ENCODE data around the gene DACH1.

The DACH1 gene

GRCh38 chr13:71695662-71696061 lies 171.3 kb downstream of the DACH1 start:
- no peak for DNase-seq

GRCh38 chr13:71685072-71685471 lies 181.9 kb downstream of the DACH1 start:
- no peak for DNase-seq

- DNase-seq: no peak
Measured at GRCh38 chr13:71681901-71682613, 184.9 kb downstream of the DACH1 start.

GRCh38 chr13:71677124-71677523 lies 189.9 kb downstream of the DACH1 start:
- DNase-seq: no peak

- DNase-seq: no peak
Measured at GRCh38 chr13:71672512-71672911, 194.5 kb downstream of the DACH1 start.

GRCh38 chr13:71663431-71663830 lies 203.6 kb downstream of the DACH1 start:
- no peak for DNase-seq

- DNase-seq: no peak
Measured at GRCh38 chr13:71661921-71662320, 205.1 kb downstream of the DACH1 start.

GRCh38 chr13:71659404-71659803 lies 207.6 kb downstream of the DACH1 start:
- DNase-seq: no peak

GRCh38 chr13:71645467-71645866 lies 221.5 kb downstream of the DACH1 start:
- DNase-seq: no peak

GRCh38 chr13:71644579-71644978 lies 222.4 kb downstream of the DACH1 start:
- DNase-seq: no peak

GRCh38 chr13:71643448-71643860 lies 223.6 kb downstream of the DACH1 start:
- no peak for DNase-seq

GRCh38 chr13:71638751-71639150 lies 228.3 kb downstream of the DACH1 start:
- no peak for DNase-seq

- no peak for DNase-seq
Measured at GRCh38 chr13:71634602-71635443, 232.2 kb downstream of the DACH1 start.

GRCh38 chr13:71634182-71634581 lies 232.8 kb downstream of the DACH1 start:
- no peak for DNase-seq

GRCh38 chr13:71632721-71633120 lies 234.3 kb downstream of the DACH1 start:
- no peak for DNase-seq

- no peak for DNase-seq
Measured at GRCh38 chr13:71632206-71632605, 234.8 kb downstream of the DACH1 start.

- DNase-seq: no peak
Measured at GRCh38 chr13:71629167-71629566, 237.8 kb downstream of the DACH1 start.

- no peak for DNase-seq
Measured at GRCh38 chr13:71626421-71627117, 240.4 kb downstream of the DACH1 start.

- no peak for DNase-seq
Measured at GRCh38 chr13:71625694-71626093, 241.3 kb downstream of the DACH1 start.

GRCh38 chr13:71624653-71625600 lies 242.1 kb downstream of the DACH1 start:
- DNase-seq: no peak

- DNase-seq: no peak
Measured at GRCh38 chr13:71621174-71622124, 245.6 kb downstream of the DACH1 start.
